DMS 273 (cell line): Measurements from ENCODE around the gene FNTB.

Experiments
- DNase-seq: peaks from one replicate; lab custom pipeline; 2025; ENCODE audit not compliant: unreplicated experiment; lab: John Stamatoyannopoulos, UW

FNTB gene

DNA sequence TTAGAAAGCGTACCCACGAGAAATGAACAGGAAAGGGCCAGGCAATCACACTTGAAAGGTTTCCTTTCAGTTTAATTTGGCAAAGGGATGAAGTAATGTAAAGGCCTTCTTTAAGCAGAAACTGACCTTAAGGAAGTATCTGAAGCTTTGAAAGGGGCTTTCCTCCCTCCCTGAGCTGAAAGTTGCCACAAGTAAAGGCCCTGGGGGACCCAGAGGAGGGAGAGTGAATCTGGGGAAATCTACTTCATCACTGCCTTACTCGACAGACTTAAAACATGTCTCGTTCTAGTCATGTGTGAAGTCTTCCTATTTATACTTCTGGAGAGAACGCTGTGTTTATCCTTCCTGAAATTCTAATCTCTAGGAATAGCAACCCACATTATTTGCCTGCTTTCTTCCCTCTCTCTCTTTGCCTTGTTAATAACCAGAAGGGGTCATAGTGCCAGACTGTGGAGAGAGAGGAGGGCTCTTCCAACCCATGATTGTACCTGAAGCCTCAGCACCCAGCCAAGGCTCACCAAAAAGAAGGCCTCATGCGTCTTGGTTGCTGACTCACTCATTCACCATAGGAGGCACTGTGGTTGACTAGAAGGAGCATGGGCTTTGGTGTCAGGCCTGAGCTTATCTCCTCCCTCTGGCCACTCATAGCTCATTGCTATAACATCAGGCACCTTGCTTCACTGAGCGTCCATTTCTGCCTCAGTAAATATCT, 33.9 kb upstream of the FNTB start:
- DNase-seq: peak; percentile 20

DNA sequence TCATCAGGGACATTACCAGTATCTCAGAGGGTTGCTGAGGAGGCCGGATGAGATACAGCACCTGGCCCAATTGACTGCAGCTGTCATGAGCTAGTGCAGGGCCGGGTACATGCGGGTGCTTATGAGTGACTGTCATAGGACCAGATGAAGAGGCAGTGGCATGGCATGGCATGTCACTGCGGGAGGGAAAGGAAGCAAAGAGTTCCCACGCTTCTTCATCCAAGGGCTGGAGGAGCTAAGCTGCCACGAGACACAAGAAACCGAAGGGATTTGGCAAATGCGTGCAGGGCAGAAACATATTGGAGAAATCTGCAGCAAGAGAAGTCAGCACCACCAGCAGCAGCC, 33.4 kb upstream of the FNTB start:
- no peak for DNase-seq

DNA sequence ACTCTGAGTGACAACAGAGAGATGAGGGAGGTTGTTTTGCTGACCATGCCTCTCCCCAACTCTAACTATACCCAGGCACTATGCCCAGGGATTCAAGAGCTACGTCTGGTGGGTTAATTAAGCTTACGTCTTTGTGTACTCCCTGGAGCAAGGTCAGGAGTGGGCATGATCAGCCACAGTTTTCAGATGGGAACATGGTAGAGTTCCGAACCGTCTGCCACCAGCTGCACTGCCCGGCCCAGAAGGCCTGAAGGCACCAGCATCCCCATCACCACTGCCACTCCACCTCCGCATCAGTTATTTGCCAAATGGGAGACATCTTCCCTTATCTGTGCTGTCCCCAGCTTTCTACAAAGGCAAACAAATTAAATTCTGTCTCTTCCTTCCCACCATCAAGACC, 33.0 kb upstream of the FNTB start:
- DNase-seq: no peak

DNA sequence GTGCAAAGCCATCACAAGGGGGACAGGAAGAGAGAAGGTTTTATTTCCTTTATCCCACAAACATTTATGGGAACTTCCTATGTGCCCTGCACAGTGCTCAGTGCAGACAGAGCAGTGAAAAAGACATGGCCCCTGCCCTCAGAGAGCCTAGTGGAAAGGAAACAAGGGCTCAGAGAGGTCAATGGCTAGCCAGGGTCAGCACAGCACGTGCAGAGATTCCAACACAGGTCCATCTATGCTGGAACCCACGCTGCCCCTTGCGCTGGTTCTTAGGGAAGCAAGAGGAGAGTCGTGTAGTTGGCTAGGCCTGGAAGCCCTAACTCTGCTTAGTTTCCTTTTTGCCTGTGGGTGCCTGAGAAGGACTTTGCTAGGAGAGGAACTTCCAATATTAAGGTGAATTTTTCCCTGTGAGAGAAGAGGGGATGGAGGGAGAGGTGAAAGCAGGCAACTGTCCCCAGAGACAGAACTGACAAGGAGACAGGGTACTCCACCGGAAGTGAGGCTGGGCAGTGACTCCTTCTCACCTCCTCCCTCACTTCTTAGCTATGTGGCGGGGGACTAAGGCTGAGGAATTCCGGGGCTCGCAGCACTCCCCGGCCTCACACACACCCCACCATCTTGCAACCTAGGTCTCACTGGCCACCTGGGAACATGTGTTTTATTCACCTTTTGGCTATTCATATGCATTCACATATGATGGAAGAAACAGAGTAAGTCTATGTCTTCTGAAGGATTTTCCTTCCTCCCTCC, 32.0 kb upstream of the FNTB start:
- DNase-seq: no peak

DNA sequence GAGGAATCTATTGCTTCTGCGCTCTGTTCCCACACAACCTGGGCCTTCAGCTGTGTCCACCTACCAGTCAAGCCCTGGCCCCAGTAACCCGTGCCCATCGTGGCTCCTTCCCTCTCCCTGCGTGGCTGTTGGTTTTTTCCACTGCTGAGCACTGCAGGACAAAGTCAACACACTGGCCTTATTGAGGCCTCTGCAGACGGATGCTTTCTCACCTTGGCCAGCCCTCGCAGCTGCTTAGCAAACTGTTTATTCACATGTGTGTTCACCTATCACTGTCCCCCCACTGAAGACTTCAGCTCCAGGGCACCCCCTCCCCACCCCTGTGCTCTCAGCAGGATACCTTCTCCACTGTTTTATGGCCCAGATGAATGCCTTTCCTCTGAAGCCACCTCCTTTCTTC, 31.4 kb upstream of the FNTB start:
- no peak for DNase-seq

DNA sequence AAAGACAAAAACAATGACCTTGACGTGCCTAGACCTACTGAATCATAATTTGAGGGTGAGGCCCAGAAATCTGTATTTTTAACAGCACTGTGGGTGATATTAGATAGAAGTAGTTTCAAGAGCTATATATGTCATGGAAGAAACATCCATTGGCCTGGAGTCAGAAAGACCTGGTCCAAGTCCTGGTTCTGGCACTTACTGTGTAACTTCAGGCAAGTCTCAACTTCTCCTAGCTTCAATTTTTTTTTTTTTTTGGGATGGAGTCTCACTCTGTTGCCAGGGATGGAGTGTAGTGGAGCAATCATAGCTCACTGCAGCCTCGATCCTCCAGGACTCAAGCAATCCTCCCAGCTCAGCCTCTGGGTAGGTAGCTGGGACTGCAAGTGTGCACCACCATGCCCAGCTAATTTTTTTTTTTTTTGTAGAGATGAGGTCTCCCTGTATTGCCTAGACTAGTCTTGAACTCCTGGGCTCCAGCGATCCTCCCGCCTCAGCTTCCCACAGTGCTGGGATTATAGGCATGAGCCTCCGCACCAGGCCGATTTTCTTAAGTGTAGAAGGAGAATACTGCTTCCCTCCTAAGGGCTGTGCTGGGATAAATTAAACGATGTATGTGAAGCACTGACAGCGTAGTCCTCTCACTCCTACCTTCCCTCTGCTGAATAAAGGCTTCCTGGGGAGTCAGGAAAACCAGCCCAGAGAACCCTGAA, 29.8 kb upstream of the FNTB start:
- DNase-seq: no peak

DNA sequence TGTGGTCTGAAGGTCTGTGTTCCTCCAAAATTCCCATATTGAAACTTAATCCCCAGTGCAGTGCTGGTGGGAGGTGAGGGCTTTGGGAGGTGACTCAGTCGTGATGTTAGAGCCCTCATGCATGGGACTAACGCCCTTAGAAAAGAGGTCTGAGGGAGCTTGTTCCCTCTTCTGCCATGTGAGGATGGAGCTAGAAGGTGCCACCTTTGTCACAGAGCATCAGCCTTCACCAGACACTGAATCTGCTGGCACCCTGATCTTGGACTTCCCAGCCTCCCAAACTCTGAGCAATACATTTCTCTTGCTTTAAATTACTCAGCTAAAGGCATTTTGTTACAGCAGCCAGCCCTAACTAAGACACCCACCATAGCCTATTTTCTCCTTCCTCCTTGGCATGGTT, 28.5 kb upstream of the FNTB start:
- DNase-seq: no peak

DNA sequence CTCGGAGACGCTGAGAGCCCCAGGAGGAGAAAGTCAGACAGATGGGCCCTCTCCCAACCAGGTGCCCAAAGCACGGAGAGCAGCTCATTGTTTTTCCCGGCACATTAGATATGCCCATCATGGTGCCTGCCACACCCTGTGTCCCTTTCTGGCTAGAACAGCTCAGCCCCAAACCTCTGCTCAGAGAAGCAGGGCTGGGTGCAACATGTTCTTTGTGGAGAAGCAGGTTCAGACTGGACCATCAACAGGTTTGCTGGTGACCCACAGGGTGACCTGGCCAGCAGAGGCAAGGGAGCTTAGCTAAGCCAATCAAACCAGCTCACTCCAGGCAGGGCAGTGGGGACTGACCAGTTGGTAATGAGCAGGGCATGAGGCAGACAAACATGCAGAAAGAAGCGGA, 28.0 kb upstream of the FNTB start:
- no peak for DNase-seq

DNA sequence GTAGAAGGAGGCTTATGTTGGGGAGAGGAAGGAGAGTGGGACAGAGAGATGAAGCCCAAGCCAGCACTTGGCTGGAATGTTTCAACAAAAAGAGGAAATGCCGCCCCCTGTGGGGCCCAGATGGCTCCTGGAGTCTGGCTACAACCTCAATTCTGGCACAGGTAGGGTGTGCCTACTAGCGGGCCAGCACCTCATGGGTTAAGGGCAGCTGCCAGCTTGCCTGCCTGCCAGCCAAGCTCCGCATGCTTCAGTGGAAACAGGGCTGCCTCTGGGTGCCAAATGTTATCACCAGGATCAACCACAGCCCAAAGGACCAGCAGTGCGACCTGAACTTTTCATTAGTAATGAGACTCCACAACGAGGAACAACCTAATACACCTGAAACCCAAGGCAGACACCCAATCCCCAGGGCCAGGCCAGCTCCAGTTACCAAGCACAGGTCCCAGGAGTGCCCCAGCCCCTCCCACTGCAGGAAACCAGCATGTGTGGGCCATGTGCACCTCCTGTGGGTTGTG, 25.9 kb upstream of the FNTB start:
- peak; percentile 90 for DNase-seq

DNA sequence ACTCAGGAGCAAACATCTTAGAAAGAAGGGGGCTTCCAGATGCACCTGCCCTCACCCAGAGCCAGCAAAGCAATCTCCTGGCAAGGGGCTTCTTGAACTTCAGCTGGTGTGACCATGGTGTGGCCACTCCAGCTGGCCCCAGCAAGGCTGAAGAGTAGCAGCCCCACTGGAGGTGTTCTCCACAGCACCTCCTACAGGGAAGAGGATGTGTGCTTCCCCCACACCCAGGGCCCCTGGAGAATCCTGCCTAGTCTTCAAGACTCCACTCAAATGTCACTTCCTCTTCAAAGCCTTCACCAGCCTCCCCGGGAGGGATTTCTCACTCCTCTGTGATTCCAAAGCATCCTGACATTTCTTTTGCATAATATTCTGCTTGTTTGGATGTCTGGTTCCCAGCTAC, 23.1 kb upstream of the FNTB start:
- peak; percentile 16 for DNase-seq

DNA sequence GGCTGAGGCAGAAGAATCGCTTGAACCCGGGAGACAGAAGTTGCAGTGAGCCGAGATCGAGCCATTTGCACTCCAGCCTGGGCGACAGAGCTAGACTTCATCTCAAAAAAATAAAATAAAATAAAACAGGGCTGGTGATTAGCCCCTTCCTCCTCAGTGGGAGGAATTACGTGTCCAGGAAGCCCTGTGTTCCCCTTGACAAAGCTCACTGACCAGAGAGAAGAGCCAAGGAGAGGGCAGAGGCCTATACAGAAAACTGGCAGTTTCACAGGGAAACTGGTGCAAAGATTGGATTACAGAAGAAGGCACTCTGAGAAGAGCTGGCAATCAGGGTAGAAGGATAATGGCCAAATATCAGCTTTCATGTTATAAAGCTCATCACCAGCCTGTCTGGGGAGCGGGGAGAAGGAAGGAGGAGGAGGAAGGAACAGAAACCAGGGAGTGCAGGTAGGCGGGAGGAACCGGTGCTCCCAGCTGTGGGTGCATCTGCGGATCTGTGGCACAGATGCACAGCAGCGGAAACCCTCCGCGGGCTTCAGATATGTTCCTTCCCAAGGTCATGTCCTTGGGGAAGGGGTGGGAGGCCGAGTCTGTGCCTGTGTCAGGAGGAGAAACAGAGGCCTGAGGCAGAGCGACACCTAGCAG, 21.2 kb upstream of the FNTB start:
- DNase-seq: no peak

DNA sequence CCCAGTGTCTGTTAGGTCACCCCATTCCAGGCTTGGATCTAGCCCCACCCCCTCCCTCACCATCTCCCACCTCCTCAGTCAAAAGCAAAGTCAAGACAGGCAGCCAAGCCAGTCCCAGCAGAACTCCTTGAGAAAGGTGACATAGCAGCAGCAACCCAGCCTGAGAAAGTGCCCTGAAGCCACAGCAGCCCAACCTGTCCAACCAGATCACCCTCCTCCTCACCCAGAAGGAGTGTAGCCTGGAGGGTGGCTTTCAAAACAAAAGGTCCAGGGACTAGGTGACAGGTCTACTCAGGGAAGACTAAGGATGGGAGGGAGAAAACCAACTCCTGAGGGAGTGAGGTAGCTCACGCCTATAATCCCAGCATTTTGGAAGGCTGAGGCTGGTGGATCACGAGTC, 19.7 kb upstream of the FNTB start:
- no peak for DNase-seq

DNA sequence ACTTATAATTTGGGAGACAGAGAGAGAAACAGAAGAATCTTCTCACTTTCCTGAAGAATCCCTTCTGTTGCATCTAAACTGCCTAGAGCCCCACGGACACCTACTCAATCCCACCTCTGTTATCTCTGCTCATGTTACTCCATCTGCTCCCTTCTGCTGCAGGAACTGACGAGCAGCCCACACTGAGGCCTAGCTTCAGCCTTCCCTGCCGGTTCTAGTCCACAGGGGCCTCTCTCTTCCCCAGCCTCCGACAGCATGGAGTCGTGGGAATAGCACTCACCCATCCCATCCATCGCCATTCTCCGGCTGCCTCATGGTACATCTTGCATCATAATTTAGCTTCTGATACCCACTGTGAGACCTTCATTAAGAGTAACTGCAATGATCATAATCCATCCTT, 18.5 kb upstream of the FNTB start:
- DNase-seq: peak; percentile 64

DNA sequence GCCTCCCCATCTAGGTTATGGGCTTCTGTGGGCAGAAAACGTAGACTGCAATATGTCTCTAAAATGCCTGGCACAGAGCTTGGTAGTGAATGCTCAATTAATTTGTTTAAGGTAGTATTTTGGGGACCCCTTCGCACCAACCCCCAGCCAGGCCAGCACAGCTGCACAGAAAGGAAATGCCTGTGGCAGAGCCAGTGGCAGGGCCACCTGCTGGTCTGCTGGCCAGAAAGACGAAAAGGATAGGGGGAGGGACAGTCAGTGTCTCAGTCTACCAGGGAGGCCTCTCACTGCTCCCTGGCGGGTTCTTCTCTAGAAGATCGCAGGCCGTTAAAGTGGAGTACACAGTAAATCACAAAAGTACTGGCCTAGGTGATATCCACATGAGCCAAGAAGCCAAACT, 18.0 kb upstream of the FNTB start:
- DNase-seq: peak; percentile 20

DNA sequence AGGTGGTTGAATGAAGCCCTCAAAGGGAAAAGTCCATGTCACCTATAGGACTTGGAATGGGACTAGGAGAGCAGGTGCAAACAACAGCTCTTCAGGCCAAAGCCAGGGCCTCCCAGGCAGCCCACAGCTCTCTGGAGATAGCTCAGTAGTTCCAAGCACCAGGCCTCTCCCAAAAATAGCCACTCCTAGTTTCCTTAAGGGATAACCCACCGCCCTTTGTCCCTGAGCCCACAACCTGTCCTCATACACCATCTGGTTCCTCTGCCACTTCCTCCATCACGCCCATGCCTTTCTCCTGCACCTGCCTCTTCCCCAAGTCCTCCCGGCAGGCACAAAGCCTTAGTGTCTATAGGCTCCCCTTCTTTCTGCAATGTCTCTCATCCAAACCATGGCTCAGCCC, 16.7 kb upstream of the FNTB start:
- DNase-seq: no peak

DNA sequence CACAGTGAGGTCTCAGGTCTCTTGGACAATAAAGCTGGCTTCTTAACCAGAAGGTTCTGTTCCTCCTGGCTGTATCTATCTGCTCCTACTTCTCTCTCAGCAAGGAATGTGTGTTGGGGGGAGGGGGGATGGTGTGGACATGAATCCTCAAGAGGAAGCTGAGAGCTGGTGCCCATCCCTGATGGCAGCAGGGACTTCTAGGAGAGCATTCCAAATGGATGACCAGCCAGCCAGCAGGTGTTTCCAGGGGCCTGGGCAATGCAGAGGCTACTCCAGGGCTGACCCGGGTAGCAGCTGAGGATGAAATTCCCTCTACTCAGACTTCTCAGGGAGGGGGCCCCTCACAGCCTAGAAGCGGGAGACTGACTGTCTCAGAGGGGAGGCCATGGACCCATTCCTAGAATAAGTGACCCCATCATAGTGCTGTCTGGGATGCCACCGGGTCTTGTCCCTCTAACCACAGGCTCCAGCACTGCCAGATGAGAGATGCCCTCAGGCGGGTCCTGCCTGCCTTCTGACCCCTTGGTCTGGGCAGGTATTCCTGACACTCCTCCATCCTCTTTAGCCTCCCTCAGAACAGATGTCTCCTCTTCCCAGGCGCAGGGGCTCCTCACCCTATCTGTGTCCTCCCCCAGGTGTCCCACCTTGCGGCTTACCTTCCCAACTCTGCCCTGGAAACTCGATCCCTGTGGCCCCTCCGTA, 15.8 kb upstream of the FNTB start:
- no peak for DNase-seq

DNA sequence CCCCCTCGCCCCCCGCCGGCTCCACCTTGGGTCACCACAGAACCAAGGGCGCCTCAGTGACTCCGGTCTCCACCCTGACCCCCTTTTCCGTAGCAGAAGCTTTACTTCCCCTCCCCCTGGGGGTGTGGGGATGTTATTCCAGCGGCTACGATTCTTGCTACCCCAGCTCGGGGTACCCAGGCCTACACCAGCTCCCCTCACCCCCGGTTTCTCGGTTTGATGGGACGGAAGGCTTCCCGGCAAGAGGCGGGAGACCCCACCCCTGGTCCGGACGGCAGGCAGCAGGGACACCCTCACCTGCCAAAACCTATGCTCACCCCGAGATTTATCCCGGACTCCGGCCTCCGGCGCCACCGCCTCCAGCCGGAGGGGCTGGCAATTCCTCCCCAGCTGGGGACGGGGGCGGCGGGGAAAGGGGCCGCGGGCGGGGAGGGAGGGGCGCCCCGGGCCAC, 15.2 kb upstream of the FNTB start:
- DNase-seq: no peak

DNA sequence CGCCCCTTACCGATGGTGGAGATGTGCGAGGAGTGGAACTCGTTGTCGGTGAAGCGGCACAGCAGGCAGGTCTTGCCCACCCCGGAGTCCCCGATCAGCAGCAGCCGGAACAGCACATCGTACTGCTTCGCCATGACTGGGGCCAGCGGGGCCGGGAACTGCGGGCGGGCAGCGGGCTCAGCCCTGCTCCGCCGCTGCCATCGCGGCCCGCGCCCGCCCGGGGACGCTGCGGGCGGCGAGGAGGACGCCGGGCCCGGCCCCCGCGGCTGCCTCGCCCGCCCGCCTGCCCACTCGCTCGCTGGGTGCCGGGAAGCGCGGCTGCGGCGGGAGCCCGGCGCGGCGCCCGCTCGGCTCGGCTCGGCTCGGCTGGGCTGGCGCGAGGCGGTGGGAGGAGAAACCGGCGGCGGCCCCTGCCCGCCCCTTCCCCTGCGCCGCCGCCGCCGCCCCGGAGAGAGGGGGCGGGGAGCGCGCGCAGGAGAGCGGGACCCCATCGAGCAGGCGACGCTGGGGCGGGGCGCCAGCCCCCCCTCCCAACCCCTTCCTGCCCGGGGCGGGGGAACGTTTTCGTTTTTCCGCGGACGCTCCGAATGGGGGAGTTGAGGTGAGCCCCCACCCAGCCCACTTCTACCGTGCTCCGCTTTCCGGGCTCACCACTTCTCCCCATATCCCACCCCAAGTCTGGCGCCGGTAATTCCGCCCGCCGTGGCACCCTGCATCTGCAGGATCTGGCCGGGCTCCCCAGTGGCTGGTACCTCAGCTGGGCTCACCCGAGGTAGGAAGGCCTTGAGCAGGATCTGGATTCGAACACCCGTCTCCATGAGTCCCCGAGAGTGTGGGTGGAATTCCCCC, 14.5 kb upstream of the FNTB start, which contains the start of gene RAB15:
Gene RAB15 (minus strand): TSS at position 394 of the 849 bp plus-strand sequence. CDS start 260 bp downstream, at position 134.
- peak; percentile 69 for DNase-seq

DNA sequence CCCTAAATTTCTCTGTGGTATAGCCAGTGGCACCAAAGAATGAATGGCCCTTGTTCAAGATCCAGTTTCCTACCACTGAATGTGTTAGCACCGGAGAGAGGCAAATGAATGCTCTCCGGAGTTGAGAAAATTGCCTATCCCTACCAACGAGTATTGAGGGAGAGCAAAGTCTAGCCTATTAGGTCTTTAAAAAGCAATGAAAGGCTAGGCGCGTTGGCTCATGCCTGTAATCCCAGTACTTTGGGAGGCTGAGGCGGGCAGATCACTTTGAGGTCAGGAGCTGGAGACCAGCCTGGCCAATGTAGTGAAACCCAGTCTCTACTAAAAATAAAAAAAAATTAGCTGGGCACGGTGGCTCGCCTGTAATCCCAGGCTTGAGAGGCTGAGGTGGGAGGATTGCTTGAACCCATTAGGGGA, 13.7 kb upstream of the FNTB start:
- DNase-seq: no peak

DNA sequence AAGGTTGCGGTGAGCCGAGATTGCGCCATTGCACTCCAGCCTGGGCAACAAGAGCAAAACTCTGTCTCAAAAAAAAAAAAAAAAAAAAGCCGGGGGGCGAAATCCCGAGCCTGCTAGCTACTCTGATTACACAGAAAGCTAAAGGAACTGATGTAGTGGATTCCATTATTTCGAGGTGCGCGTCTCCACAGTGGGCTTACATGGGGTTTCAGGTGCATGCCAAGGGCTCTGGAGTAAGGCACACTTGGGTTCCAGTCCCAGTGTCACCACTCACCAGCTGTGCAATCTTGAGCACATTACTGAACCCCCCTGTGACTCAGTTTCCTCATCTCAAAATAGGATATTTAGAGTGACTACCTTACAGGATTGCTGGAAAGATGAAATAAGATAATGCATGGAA, 12.9 kb upstream of the FNTB start:
- no peak for DNase-seq
